ENCODE results near the gene CDH15. TPM values are rescaled to one million over a fixed set of nuclear protein-coding genes. Genes with fewer than 3 reads are reported as not detected.
"Not testable (repeated sequence)": the region's sequence is repeated elsewhere in the genome, so short reads cannot be mapped to it uniquely, and the experiment has no call there.

CDH15 gene
- polyA plus RNA-seq, 3 donors: 0.09 TPM; not detected in 2

- 3 to 8% (median 6%) methylated on average over 33 to 37 of the region's 39 CpGs for WGBS, 3 donors
- H3K27ac ChIP-seq (ENCODE audit: low read depth, low read length): peak overlapping the region; percentile 40
These were observed 69.8 kb downstream of the CDH15 start for GRCh38 chr16:89241187-89242007.

- WGBS, 3 donors: 32 to 55% (median 53%) methylated on average over 12 of the region's 12 CpGs
- no peak overlapping the region for H3K27ac ChIP-seq (ENCODE audit: low read depth, low read length)
These were observed 71.2 kb downstream of the CDH15 start for GRCh38 chr16:89242795-89243200.

GRCh38 chr16:89243664-89244063 lies 72.1 kb downstream of the CDH15 start:
- no peak overlapping the region for H3K27ac ChIP-seq (ENCODE audit: low read depth, low read length)
- WGBS, 3 donors: 74 to 82% (median 81%) methylated on average over 5 of the region's 5 CpGs

GRCh38 chr16:89244264-89244663 lies 72.7 kb downstream of the CDH15 start:
- not testable (repeated sequence) for H3K27ac ChIP-seq (ENCODE audit: low read depth, low read length)
- 73 to 79% (median 76%) methylated on average over 13 of the region's 13 CpGs for WGBS, 3 donors

GRCh38 chr16:89244754-89245153 lies 73.2 kb downstream of the CDH15 start:
- WGBS, 3 donors: 62 to 68% (median 65%) methylated on average over 12 of the region's 12 CpGs
- H3K27ac ChIP-seq (ENCODE audit: low read depth, low read length): no peak overlapping the region

Other genes starting within 250 kb of the CDH15 start
- gene CBFA2T3, start 194.5 kb upstream of the CDH15 start, polyA plus RNA-seq: 10 to 100 TPM in 2 of 3 donors, 1 to 10 TPM in 1; 7.7 to 19.6 (median 10.7) TPM
- 10 to 100 TPM; 15.3 to 24.3 (median 18.0) TPM for gene ACSF3, start 77.9 kb upstream of the CDH15 start, polyA plus RNA-seq
- gene SLC22A31, start 28.8 kb downstream of the CDH15 start, polyA plus RNA-seq: 1 to 10 TPM in 1 of 3 donors, under 1 TPM in 1, not detected in 1; 0.59 to 1.1 TPM
- gene ZNF778, start 46.0 kb downstream of the CDH15 start, polyA plus RNA-seq: 1 to 10 TPM; 1.1 to 3.8 (median 3.1) TPM

All from adipose tissue (tissue), 3 donors.